ENCODE results near the gene NEURL1B.

Gene NEURL1B

GRCh38 chr5:172610643-172611042 lies 30.4 kb upstream of the NEURL1B start:
- no peak for DNase-seq (ENCODE audit: low spot score)

DNA sequence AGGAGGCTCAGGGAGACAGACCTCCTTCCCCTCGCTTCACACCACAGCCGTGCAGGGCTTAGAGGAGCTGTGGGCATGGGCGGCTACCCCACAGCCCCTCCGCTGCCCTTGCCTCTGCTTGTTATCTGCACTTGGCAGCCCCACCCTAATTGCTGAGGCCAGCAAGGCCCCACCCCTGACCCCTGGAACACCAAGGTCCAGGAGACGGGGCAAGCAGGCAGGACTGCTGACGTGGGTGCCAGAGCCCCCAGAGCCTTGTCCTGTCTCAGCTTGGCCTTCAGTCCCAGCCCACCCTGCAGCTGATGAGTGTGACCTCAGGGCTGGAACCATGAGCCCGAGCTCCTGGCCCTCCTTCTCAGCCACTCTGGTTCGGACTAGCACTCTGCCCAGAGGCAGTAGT lies 29.1 kb upstream of the NEURL1B start:
- no peak for DNase-seq (ENCODE audit: low spot score)

GRCh38 chr5:172612771-172613170 lies 28.3 kb upstream of the NEURL1B start:
- DNase-seq (ENCODE audit: low spot score), result no peak

GRCh38 chr5:172616136-172616535 lies 24.9 kb upstream of the NEURL1B start:
- no peak for DNase-seq (ENCODE audit: low spot score)

DNA sequence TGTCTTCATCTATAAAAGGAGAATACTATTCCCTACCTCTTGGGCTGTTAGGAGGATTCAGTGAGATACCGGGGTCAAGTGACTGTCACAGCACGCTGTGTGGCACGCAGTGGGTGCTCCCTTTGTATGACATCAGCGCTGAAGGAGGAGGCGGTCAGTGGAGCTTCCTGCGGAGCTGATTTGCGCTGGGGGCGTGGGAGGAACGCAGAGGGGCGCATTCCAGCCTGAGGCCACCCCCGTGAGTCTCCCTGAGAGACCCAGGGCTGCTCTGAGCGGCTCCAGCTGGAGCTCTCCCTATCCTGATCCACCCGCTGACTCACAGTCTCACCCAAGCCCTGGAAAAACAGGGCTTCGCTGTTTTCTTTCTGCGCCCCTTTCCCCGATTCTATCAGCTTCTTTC lies 24.3 kb upstream of the NEURL1B start:
- DNase-seq (ENCODE audit: low spot score), result no peak

DNA sequence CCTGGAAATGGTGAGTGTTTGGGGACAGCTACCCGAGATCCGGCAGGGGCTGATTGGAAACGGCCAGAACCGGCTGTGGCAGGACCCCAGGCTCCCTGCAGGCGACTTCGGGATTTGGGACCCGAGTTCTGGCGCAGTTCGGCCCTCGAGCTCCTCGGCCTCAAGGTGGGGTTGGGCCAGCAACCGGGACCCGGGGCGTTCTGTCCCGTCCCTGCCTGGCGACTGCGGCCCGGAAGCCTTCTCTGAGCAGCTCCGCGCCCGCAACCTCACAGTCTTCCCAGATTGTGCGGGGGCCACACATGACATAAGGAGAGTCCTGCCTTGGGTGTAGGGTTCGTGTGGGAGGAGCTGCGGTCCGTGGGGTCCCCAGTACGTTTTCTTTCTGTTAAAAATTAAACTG lies 23.2 kb upstream of the NEURL1B start:
- no peak for DNase-seq (ENCODE audit: low spot score)

DNA sequence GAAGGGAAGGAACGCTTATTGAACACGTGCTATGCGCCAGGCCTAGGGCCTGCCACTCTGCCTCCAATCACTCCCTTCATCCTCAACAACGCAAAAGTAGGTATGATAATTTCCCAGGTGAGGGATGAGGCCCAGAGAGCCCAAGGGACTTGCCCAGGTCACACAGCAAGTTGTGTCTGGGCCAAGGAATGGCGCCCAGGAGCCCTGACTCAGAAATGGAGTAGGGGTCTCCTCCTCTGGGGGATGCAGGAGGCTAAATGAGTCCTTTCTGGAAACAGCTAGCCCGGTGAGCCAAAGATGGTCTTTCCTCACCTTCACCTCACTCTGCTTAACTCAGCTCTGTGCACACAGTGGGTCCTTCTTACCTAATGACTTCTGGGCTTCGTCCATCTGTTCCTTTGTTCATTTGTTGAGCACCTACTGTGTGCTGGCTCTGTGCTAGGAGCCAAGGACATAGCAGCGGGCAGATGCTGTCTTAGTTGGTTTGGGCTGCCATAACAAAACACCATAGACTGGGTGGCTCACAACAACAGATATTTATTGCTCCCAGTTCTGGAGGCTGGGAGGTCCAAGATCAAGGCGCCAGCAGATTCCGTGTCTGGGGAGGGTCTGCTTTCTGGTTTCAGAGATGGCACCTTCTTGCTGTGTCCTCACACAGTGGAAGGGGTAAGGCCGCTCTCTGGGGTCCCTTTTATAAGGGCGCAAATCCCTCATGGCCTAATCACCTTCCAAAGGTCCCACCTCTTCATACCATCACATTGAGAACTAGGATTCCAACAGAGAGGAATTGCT lies 22.3 kb upstream of the NEURL1B start:
- DNase-seq (ENCODE audit: low spot score), result no peak

GRCh38 chr5:172620506-172620905 lies 20.6 kb upstream of the NEURL1B start:
- DNase-seq (ENCODE audit: low spot score), result no peak

DNA sequence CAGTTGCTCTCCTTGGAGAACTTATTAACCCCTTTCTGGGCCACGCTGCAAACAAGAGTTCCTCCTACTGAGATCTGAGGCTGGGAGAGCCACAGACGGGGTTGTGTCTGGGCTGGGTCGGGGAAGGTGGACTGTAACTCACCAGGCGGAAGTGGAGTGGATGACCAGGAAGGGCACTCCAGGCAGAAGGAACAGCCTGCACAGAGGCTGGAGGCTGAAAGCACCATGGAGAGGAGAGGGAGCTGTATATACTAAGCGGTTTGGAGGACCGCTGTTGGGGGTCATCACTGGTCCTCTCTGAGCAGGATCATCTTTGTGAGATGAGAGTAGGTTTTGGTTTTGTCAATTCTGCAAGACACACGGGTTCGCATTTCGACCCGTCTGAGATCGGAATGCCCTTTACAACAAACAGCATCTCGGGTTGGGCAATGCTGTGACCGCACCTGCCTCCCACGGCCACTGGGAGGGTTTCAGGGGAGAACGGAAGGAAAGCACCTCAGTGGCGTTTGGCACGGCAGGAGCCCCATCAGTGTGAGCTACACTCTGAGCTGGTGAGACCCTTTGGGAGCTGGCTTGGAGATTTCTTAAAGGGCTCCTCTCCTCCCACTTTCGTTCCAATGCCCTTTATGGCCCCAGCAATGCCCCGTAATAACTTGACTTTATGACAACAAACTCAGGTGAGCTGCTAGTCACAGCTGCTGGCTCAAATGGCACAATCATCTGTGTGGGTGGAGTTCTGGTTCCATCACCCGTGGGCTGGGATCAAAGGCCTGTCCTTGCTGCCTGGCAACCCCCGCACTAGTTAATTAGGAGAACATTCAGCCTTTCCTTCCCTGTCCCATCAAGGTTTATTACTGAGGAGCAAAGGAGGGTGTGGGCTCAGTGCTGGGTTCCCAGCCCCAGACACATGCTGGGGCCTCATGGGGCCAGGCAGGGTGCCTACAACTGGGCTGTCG lies 18.7 kb upstream of the NEURL1B start:
- DNase-seq (ENCODE audit: low spot score), result no peak

GRCh38 chr5:172623313-172623980 lies 17.6 kb upstream of the NEURL1B start:
- DNase-seq (ENCODE audit: low spot score), result no peak

- DNase-seq (ENCODE audit: low spot score), result no peak
These were observed 16.7 kb upstream of the NEURL1B start for GRCh38 chr5:172624083-172624995.

GRCh38 chr5:172624996-172625964 lies 15.8 kb upstream of the NEURL1B start:
- no peak for DNase-seq (ENCODE audit: low spot score)

DNA sequence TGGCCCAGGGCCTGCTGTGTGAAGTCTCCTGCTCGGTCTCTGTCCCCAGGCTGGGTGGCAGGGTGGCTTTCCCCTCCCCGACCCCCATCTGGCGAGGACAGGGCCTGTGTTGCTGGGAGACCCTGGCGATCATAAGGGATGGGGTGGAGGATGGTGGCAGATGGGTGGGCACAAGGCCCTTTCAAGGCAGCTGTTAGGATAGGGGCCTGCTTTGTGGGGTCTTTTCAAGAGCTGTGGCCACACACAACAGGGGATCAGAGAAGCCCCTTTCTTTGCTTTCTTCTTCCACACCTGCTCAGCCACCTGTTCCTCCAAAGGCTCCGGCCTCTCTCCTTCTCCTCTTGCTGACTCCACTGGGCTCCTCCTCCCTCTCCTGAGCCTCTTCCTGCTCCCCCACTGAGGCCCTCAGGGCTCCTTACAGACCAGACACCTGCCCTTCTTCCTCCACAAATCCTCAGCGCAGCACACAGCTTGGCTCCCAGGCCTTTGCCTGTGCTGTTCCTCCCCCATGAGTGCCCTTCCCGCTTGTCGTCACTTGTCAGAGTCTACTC lies 15.0 kb upstream of the NEURL1B start:
- DNase-seq (ENCODE audit: low spot score), result no peak

- no peak for DNase-seq (ENCODE audit: low spot score)
These were observed 11.0 kb upstream of the NEURL1B start for GRCh38 chr5:172630082-172630481.

GRCh38 chr5:172630482-172630881 lies 10.6 kb upstream of the NEURL1B start:
- DNase-seq (ENCODE audit: low spot score), result no peak

DNA sequence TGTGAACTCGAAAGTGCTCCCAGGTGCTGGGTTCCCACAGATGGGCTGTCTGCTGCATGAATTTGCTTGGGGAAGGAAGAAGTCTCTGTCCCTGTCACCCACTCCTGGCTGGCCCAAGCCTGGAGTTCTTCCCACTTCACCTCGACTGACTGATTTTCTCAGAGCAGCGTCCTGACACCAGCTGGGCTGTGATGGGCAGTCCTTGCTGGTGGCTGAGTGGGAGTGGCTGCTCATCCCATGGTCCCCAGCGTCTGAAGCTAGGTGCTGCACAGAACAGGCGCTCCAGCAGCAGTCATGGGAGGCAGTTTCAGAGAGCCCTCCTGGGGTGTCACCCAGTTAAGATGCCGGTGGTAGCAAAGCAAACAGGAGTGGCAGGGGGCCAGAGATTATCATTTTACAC lies 10.1 kb upstream of the NEURL1B start:
- no peak for DNase-seq (ENCODE audit: low spot score)

GRCh38 chr5:172632346-172633092 lies 8.5 kb upstream of the NEURL1B start:
- no peak for DNase-seq (ENCODE audit: low spot score)

DNA sequence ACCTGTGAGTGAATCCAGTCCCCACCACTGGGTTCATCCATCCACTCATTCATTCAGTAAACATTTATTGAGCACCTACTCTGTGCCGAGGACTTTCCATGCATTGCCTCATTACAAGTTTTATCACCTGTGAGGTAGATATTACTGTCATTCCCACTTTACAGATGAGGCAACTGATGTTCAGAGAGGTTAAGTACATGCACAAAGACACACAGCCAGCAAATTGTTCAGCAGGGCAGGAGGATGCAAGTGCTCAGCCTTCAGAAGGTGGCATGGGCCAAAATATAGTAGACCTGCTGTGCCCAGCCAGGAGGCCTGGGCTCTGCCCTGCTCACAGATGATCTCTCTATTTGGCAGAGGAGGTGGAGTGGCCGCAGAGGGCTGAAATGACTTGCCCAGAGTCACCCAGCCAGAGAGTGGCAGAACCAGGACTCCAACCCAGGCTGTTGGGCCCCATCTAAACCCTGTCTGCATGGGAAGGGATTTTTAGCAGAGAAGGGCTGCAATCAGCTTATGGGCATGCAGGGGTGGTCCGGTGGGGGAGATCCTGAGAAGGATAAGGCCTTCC lies 7.6 kb upstream of the NEURL1B start:
- no peak for DNase-seq (ENCODE audit: low spot score)
